HepG2 (cell line): ENCODE results near the gene SNX15. TPM values are rescaled to one million over a fixed set of nuclear protein-coding genes. Genes with fewer than 3 reads are reported as not detected.

Source experiments
- ADNP ChIP-seq: sonication (generic); formaldehyde crosslinking; IDR thresholded peaks from 2 replicates; pipeline ENCODE4 v1.4.0; 2020; ENCODE audit warnings: missing genetic modification reagents
- AKAP8 ChIP-seq: sonication (generic); formaldehyde crosslinking; IDR thresholded peaks from 2 replicates; pipeline ENCODE4 v1.5.1; 2020; ENCODE audit warnings: mild to moderate bottlenecking, missing genetic modification reagents
- ARID2 ChIP-seq: sonication (generic); formaldehyde crosslinking; IDR thresholded peaks from 2 replicates; pipeline ENCODE4 v1.8.1; 2022; ENCODE audit warnings: mild to moderate bottlenecking, missing genetic modification reagents, borderline replicate concordance
- CREB1 ChIP-seq, 2 experiments: fragments of 450-650 bp in 1 of 2; IDR thresholded peaks; 2 replicates each; pipeline ENCODE4 v1.6.1; 2016 to 2017; ENCODE audit warnings: control low read depth in 1 of 2, mild to moderate bottlenecking in 1 of 2, missing compliant biosample characterization in 1 of 2, missing genetic modification characterization in 1 of 2
- KMT2B ChIP-seq: IDR thresholded peaks from 2 replicates; pipeline ENCODE4 v1.6.1; 2016; ENCODE audit warnings: missing genetic modification reagents, missing compliant biosample characterization
- NCOA1 ChIP-seq: sonication (generic); formaldehyde crosslinking; IDR thresholded peaks from 2 replicates; pipeline ENCODE4 v1.9.0; 2021; ENCODE audit warnings: missing genetic modification reagents
- RFXAP ChIP-seq: sonication (generic); formaldehyde crosslinking; IDR thresholded peaks from 2 replicates; pipeline ENCODE4 v1.4.0; 2020; ENCODE audit warnings: missing genetic modification reagents, borderline replicate concordance
- ZNF224 ChIP-seq: sonication (generic); formaldehyde crosslinking; IDR thresholded peaks from 2 replicates; pipeline ENCODE4 v1.5.0; 2020; ENCODE audit warnings: mild to moderate bottlenecking, missing genetic modification reagents
- ZNF616 ChIP-seq: sonication (generic); formaldehyde crosslinking; IDR thresholded peaks from 2 replicates; pipeline ENCODE4 v1.5.0; 2020; ENCODE audit warnings: low read depth, mild to moderate bottlenecking, missing genetic modification reagents
- ZNF879 ChIP-seq: sonication (generic); formaldehyde crosslinking; IDR thresholded peaks from 2 replicates; pipeline ENCODE4 v1.8.1; 2023; ENCODE audit warnings: missing genetic modification reagents
- polyA plus RNA-seq, 8 experiments: library from polyadenylated mRNA; depleted of rRNA in 3 of 8; stranded (reverse) in 7 of 8; unstranded in 1 of 8; fragments of >200 nt; fragmentation: Illumina TruSeq in 4 of 8; extraction: Trizol in 4 of 8; gene quantifications; 2 replicates each; pipeline versions ENCODE4 v1.2.1 to v1.2.3, GENCODE V29; 2011 to 2016; ENCODE audit warnings: low read depth in 4 of 8, missing spikeins in 1 of 8, mixed read lengths in 1 of 8; ENCODE audit not compliant: insufficient read depth in 1 of 8
- total RNA-seq, 5 experiments: library from RNA; depleted of rRNA; stranded (reverse); fragments of >200 nt; fragmentation: Illumina TruSeq; extraction: Trizol; gene quantifications; 2 replicates each; pipeline ENCODE4 v1.2.3, GENCODE V29; 2016; ENCODE audit warnings: low read depth in 1 of 5
- TF ChIP-seq, protein P1 (sequence below): sonication (generic); formaldehyde crosslinking; IDR thresholded peaks from 2 replicates; pipeline ENCODE4 v1.8.1; 2022; ENCODE audit warnings: mild to moderate bottlenecking, missing genetic modification reagents
- TF ChIP-seq, protein P2 (sequence below): sonication (generic); formaldehyde crosslinking; conservative IDR thresholded peaks from 2 replicates; pipeline ENCODE4 v1.8.0; 2022; ENCODE audit warnings: low read depth, missing genetic modification reagents
- TF ChIP-seq, protein P3 (sequence below), 2 experiments: fragments of 450-650 bp in 1 of 2; sonication (generic) in 1 of 2; formaldehyde crosslinking in 1 of 2; IDR thresholded peaks; 2 replicates each; pipeline versions ENCODE4 v1.6.1 to v1.8.0; 2016 to 2022; ENCODE audit warnings: antibody characterized with exemption in 1 of 2, mild to moderate bottlenecking in 1 of 2, missing genetic modification reagents in 1 of 2
- TF ChIP-seq, protein P4 (sequence below): sonication (generic); formaldehyde crosslinking; IDR thresholded peaks from 2 replicates; pipeline ENCODE4 v1.8.1; 2023; ENCODE audit warnings: mild to moderate bottlenecking, missing genetic modification reagents

SNX15 gene
- total and polyA plus RNA-seq, 2 of the 13 experiments (the other 11 are each of a cell fraction or from before 2014, with no cell fraction given) = 19.1 to 22.6 TPM

DNA sequence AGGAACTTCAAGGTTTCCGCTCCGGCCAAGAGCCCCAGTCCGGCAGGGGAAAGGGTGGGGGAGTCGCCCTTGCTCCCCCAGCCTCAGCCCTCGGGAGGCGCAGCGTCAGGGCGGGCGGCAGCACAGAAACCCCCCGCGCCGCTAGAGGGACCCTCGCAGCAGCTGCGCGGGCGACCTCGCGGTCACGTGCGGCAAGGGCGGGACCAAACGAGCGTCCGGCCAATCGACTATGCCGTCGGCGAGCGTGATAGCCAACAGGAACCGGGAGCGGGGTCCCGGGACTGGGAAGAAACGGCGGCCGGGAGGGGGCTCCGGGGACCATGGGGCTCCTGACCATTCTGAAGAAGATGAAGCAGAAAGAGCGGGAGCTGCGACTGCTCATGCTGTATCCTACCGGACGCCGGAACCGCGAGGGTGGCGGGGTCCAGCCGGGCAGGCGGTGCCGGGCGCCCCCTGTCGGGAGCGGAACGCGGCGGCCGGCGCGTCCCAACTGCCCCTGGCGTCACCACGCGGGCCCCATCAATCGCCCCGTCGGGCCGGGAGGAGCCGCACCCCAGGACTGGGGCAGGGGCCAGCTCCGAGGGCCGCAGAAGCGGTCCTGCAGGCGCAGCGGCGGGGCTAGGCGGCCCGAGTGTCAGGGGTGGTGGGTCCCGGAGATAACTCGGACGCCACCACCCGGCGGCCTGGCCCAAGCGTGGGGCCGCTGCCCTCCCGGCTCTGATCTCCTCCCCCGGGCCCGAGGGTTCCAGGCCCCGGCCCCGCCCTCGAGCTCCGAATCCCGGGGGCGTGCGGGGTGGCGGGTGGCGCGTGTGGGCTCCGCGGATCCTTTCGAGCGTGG is 13.1 kb upstream of the SNX15 start, which contains the start of gene ARL2 (continued):
- TF ChIP-seq KMT2B (CRISPR knock-in tag) = no peak; the same call in 1 of the 2 replicates
- TF ChIP-seq ZNF879 (CRISPR knock-in tag) = no peak
- TF ChIP-seq, protein P1, sequence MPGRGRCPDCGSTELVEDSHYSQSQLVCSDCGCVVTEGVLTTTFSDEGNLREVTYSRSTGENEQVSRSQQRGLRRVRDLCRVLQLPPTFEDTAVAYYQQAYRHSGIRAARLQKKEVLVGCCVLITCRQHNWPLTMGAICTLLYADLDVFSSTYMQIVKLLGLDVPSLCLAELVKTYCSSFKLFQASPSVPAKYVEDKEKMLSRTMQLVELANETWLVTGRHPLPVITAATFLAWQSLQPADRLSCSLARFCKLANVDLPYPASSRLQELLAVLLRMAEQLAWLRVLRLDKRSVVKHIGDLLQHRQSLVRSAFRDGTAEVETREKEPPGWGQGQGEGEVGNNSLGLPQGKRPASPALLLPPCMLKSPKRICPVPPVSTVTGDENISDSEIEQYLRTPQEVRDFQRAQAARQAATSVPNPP (CRISPR knock-in tag) = no peak; the same call in 1 of the 2 replicates
- peak; percentile 40 for TF ChIP-seq CREB1 (IDR thresholded peaks at IDR 0.05)
- TF ChIP-seq CREB1 (CRISPR knock-in tag; IDR thresholded peaks at IDR 0.05) = 0 out of 2 replicates have a peak, but pooled peaks have one; percentile 44
- TF ChIP-seq ZNF616 (CRISPR knock-in tag) = 0 out of 2 replicates have a peak, but pooled peaks have one; percentile 4
- TF ChIP-seq, protein P2, sequence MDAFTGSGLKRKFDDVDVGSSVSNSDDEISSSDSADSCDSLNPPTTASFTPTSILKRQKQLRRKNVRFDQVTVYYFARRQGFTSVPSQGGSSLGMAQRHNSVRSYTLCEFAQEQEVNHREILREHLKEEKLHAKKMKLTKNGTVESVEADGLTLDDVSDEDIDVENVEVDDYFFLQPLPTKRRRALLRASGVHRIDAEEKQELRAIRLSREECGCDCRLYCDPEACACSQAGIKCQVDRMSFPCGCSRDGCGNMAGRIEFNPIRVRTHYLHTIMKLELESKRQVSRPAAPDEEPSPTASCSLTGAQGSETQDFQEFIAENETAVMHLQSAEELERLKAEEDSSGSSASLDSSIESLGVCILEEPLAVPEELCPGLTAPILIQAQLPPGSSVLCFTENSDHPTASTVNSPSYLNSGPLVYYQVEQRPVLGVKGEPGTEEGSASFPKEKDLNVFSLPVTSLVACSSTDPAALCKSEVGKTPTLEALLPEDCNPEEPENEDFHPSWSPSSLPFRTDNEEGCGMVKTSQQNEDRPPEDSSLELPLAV (CRISPR knock-in tag) = no peak
- no peak; the same call in 1 of the 2 replicates for TF ChIP-seq ARID2 (CRISPR knock-in tag)
- TF ChIP-seq ZNF224 (CRISPR knock-in tag) = peak; percentile 56; the same call in 1 of the 2 replicates
- TF ChIP-seq, protein P3, sequence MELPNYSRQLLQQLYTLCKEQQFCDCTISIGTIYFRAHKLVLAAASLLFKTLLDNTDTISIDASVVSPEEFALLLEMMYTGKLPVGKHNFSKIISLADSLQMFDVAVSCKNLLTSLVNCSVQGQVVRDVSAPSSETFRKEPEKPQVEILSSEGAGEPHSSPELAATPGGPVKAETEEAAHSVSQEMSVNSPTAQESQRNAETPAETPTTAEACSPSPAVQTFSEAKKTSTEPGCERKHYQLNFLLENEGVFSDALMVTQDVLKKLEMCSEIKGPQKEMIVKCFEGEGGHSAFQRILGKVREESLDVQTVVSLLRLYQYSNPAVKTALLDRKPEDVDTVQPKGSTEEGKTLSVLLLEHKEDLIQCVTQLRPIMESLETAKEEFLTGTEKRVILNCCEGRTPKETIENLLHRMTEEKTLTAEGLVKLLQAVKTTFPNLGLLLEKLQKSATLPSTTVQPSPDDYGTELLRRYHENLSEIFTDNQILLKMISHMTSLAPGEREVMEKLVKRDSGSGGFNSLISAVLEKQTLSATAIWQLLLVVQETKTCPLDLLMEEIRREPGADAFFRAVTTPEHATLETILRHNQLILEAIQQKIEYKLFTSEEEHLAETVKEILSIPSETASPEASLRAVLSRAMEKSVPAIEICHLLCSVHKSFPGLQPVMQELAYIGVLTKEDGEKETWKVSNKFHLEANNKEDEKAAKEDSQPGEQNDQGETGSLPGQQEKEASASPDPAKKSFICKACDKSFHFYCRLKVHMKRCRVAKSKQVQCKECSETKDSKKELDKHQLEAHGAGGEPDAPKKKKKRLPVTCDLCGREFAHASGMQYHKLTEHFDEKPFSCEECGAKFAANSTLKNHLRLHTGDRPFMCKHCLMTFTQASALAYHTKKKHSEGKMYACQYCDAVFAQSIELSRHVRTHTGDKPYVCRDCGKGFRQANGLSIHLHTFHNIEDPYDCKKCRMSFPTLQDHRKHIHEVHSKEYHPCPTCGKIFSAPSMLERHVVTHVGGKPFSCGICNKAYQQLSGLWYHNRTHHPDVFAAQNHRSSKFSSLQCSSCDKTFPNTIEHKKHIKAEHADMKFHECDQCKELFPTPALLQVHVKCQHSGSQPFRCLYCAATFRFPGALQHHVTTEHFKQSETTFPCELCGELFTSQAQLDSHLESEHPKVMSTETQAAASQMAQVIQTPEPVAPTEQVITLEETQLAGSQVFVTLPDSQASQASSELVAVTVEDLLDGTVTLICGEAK (IDR thresholded peaks at IDR 0.05) = no peak
- TF ChIP-seq, protein P3 (CRISPR knock-in tag; IDR thresholded peaks at IDR 0.05) = peak; percentile 84; the same call in 1 of the 2 replicates
- TF ChIP-seq, protein P4, sequence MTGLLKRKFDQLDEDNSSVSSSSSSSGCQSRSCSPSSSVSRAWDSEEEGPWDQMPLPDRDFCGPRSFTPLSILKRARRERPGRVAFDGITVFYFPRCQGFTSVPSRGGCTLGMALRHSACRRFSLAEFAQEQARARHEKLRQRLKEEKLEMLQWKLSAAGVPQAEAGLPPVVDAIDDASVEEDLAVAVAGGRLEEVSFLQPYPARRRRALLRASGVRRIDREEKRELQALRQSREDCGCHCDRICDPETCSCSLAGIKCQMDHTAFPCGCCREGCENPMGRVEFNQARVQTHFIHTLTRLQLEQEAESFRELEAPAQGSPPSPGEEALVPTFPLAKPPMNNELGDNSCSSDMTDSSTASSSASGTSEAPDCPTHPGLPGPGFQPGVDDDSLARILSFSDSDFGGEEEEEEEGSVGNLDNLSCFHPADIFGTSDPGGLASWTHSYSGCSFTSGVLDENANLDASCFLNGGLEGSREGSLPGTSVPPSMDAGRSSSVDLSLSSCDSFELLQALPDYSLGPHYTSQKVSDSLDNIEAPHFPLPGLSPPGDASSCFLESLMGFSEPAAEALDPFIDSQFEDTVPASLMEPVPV (CRISPR knock-in tag) = no peak
- no peak for TF ChIP-seq NCOA1 (CRISPR knock-in tag)
- TF ChIP-seq ADNP = no peak
- no peak; the same call in 1 of the 2 replicates for TF ChIP-seq RFXAP (CRISPR knock-in tag)
- 0 out of 2 replicates have a peak, but pooled peaks have one; percentile 12 for TF ChIP-seq AKAP8 (CRISPR knock-in tag)
